IMR-90 (cell line): ENCODE measurements around the gene CLHC1. TPM values are rescaled to one million over a fixed set of nuclear protein-coding genes. Genes with fewer than 3 reads are reported as not detected.

Source experiments
- CTCF ChIP-seq: conservative IDR thresholded peaks from 2 replicates; pipeline ENCODE4 v1.5.1; 2012; ENCODE audit warnings: mild to moderate bottlenecking, low read depth, low read length, improper control_type of control experiment
- FOS ChIP-seq: fragments of 150-350 bp; IDR thresholded peaks from 2 replicates; pipeline ENCODE4 v1.6.1; 2016; ENCODE audit warnings: low read depth, low read length
- MXI1 ChIP-seq: IDR thresholded peaks from 2 replicates; pipeline ENCODE4 v1.6.1; 2012; ENCODE audit warnings: low read depth, mild to moderate bottlenecking, low read length, moderate library complexity, borderline replicate concordance
- POLR2A ChIP-seq: IDR thresholded peaks from 2 replicates; pipeline ENCODE4 v1.6.1; 2012; ENCODE audit warnings: mild to moderate bottlenecking, low read depth, low read length
- polyA plus RNA-seq, 3 experiments: library from polyadenylated mRNA; depleted of rRNA; stranded (reverse); fragments of >200 nt; gene quantifications; 2 replicates each; pipeline ENCODE4 v1.2.3, GENCODE V29; 2012; ENCODE audit warnings: low replicate concordance in 1 of 3
- total RNA-seq: library from RNA; depleted of rRNA; stranded (reverse); fragments of >200 nt; gene quantifications from 2 replicates; pipeline ENCODE4 v1.2.3, GENCODE V29; 2012

The CLHC1 gene
- total and polyA plus RNA-seq, 2 of the 4 experiments (the other 2 are of a cell fraction) = 2.3 to 5.3 TPM

- no peak for TF ChIP-seq CTCF
- no peak for TF ChIP-seq MXI1
- no peak for TF ChIP-seq FOS
- TF ChIP-seq POLR2A = no peak
These were observed 94.8 kb downstream of the CLHC1 start (continued) for GRCh38 chr2:55137024-55137958.
